Peyer's patch (tissue), 4 donors: ENCODE data around the gene ADGRB3. TPM values are rescaled to one million over a fixed set of nuclear protein-coding genes. Genes with fewer than 3 reads are reported as not detected.

ENCODE experiments used
- DNase-seq, 3 donors: peaks; one replicate each; pipeline ENCODE4 v3.0.0-alpha.2; 2017 to 2019
- H3K27ac ChIP-seq, 4 donors: fragments of 200-600 bp; sonication (generic); one replicate each; pipeline ENCODE4 v1.5.1; 2016 to 2019
- H3K27me3 ChIP-seq, 2 donors: fragments of 200-600 bp; sonication (generic); one replicate each; pipeline ENCODE4 v1.5.1; 2019
- H3K36me3 ChIP-seq, 3 donors: fragments of 200-600 bp; sonication (generic); one replicate each; pipeline ENCODE4 v1.5.1; 2016 to 2019
- H3K4me1 ChIP-seq, 4 donors: fragments of 200-600 bp; sonication (generic); one replicate each; pipeline ENCODE4 v1.5.1; 2016 to 2019
- H3K4me3 ChIP-seq, 4 donors: fragments of 200-600 bp; sonication (generic); 1 replicate in 3 of 4; 2 replicates in 1 of 4; pipeline ENCODE4 v1.5.1; 2016 to 2019; ENCODE audit warnings: mild to moderate bottlenecking in 1 of 4
- H3K9me3 ChIP-seq, 4 donors: fragments of 200-600 bp; sonication (generic); one replicate each; pipeline ENCODE4 v1.5.1; 2016 to 2019; ENCODE audit warnings: mild to moderate bottlenecking in 1 of 4
- POLR2A ChIP-seq, 2 donors: fragments of 450-650 bp; IDR thresholded peaks; one replicate each; pipeline ENCODE4 v1.5.1; 2017; ENCODE audit warnings: antibody characterized with exemption in 2 of 2, mild to moderate bottlenecking in 2 of 2, moderate library complexity in 2 of 2
- total RNA-seq, 4 donors: library from RNA; depleted of rRNA; stranded (reverse); fragments of >200 nt; gene quantifications; one replicate each; pipeline ENCODE4 v1.1.0, GENCODE V29; 2016
- TF ChIP-seq, protein P1 (sequence below), 6 experiments: fragments of 450-650 bp in 4 of 6; fragments of 200-600 bp in 2 of 6; sonication (generic) in 1 of 6; IDR thresholded peaks; one replicate each; pipeline ENCODE4 v1.5.1; 2017 to 2019; ENCODE audit warnings: antibody characterized with exemption in 6 of 6, mild to moderate bottlenecking in 3 of 6, moderate library complexity in 1 of 6

Gene ADGRB3
- total RNA-seq, 4 donors from 2014 or later: 1.2 to 9.9 (median 2.5) TPM

- no peak for DNase-seq
- H3K36me3 ChIP-seq: no peaks in the 10 kb centered on the region
- no peaks in the 10 kb centered on the region for H3K9me3 ChIP-seq
- no peak overlapping the region for H3K4me3 ChIP-seq
- peaks cover 0 to 6% (median 0%) of the 10 kb centered on the region in 4 donors for H3K4me1 ChIP-seq
- H3K27ac ChIP-seq: no peak overlapping the region
- H3K27me3 ChIP-seq: no peaks in the 10 kb centered on the region
- TF ChIP-seq, protein P1, sequence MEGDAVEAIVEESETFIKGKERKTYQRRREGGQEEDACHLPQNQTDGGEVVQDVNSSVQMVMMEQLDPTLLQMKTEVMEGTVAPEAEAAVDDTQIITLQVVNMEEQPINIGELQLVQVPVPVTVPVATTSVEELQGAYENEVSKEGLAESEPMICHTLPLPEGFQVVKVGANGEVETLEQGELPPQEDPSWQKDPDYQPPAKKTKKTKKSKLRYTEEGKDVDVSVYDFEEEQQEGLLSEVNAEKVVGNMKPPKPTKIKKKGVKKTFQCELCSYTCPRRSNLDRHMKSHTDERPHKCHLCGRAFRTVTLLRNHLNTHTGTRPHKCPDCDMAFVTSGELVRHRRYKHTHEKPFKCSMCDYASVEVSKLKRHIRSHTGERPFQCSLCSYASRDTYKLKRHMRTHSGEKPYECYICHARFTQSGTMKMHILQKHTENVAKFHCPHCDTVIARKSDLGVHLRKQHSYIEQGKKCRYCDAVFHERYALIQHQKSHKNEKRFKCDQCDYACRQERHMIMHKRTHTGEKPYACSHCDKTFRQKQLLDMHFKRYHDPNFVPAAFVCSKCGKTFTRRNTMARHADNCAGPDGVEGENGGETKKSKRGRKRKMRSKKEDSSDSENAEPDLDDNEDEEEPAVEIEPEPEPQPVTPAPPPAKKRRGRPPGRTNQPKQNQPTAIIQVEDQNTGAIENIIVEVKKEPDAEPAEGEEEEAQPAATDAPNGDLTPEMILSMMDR (IDR thresholded peaks at IDR 0.05): no peak
- no peak for TF ChIP-seq POLR2A (IDR thresholded peaks at IDR 0.05)
Measured at GRCh38 chr6:68639211-68639610, 4.1 kb downstream of the ADGRB3 start.

DNA sequence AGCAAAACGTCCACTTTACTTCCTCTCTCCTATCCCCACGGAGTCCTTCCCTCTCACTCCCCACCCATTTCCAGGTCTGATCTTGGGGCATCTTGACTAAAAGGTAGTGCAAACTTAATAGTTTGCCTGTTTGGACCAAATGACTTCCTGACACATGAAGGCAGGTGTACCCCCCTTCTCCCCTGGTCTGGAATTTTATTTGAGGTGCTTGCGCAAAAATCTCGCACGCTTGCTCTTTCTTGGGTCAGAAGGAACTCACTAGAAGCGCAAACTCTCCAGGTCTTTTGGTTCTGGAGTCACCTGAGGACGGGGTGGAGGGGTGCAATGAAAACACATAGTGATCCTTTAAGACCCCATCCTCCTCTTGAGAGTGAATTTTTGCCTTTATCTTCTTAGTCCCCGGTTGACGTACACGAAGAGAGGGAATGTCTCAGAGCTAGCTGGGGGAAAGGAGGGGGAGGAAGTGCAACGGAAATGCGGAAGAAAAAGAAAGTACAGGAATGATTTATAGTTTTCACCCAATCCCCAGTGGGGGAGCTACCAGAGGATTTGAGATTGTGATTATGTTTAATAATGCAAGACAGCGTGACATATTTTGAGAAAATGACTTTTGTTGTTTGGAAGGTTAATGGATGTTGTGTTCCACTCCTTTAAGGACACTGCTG, 4.9 kb downstream of the ADGRB3 start:
- TF ChIP-seq, protein P1 (IDR thresholded peaks at IDR 0.05): no peak
- TF ChIP-seq POLR2A (IDR thresholded peaks at IDR 0.05): no peak
- Histone ChIP-seq H3K36me3 (no peaks in the 10 kb centered on the region), H3K27ac (peak overlapping the region in 2 of 4 donors; percentile 18 to 40), H3K27me3 (no peaks in the 10 kb centered on the region), H3K9me3 (no peaks in the 10 kb centered on the region), H3K4me1 (peaks cover 0 to 6% (median 0%) of the 10 kb centered on the region in 4 donors), H3K4me3 (peak overlapping the region in 1 of 4 donors; percentile 16)
- no peak for DNase-seq

GRCh38 chr6:68640491-68640835, 5.4 kb downstream of the ADGRB3 start:
- no peak for DNase-seq
- H3K4me3 ChIP-seq: peak overlapping the region in 1 of 4 donors; percentile 16
- peaks cover 0 to 5% (median 0%) of the 10 kb centered on the region in 4 donors for H3K4me1 ChIP-seq
- H3K27me3 ChIP-seq: no peaks in the 10 kb centered on the region
- no peaks in the 10 kb centered on the region for H3K9me3 ChIP-seq
- H3K36me3 ChIP-seq: no peaks in the 10 kb centered on the region
- TF ChIP-seq, protein P1 (IDR thresholded peaks at IDR 0.05): no peak
- H3K27ac ChIP-seq: peak overlapping the region in 2 of 4 donors; percentile 18 to 40

GRCh38 chr6:68641172-68641571, 6.1 kb downstream of the ADGRB3 start:
- H3K27ac ChIP-seq: no peak overlapping the region
- no peak for TF ChIP-seq POLR2A (IDR thresholded peaks at IDR 0.05)
- TF ChIP-seq, protein P1 (IDR thresholded peaks at IDR 0.05): no peak
- DNase-seq: no peak
- no peaks in the 10 kb centered on the region for H3K36me3 ChIP-seq
- H3K4me3 ChIP-seq: no peak overlapping the region
- H3K4me1 ChIP-seq: no peaks in the 10 kb centered on the region
- no peaks in the 10 kb centered on the region for H3K9me3 ChIP-seq
- H3K27me3 ChIP-seq: no peaks in the 10 kb centered on the region

- no peak for TF ChIP-seq POLR2A (IDR thresholded peaks at IDR 0.05)
- TF ChIP-seq, protein P1 (IDR thresholded peaks at IDR 0.05): no peak
Measured at GRCh38 chr6:68642081-68642480, 7.0 kb downstream of the ADGRB3 start.

More at GRCh38 chr6:68642081-68642480, 7.0 kb downstream of the ADGRB3 start:
- H3K9me3 ChIP-seq: no peaks in the 10 kb centered on the region
- H3K27me3 ChIP-seq: no peaks in the 10 kb centered on the region
- no peak overlapping the region for H3K4me3 ChIP-seq
- H3K27ac ChIP-seq: no peak overlapping the region
- no peaks in the 10 kb centered on the region for H3K4me1 ChIP-seq
- no peak for DNase-seq
- no peaks in the 10 kb centered on the region for H3K36me3 ChIP-seq
